GM21367 (cell line): ENCODE results near the gene RAB28.
A peak's percentile ranks its signal among the peaks of the same experiment; 100 is the strongest.

ENCODE experiments used
- ATAC-seq: cut with Tn5 transposase; IDR thresholded peaks from one replicate; pipeline ENCODE4 v1.9.1; 2021; ENCODE audit not compliant: unreplicated experiment

The RAB28 gene

DNA sequence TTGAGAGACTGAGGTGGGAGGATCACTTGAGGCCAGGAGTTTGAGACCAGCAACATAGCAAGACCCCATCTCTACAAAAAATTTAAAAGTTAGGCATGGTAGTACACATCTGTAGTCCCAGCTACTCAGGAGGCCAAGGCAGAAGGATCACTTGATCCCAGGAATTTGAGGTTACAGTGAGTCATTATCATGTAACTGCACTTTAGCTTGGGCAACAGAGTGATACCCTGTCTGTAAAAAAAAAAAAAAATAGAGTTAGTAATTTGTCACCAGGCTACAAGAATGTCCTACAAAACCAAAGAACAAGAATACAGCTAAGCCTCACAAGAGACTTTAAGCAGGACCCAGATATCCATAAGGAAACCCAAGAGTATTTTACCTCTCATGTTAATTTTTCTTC, 27.0 kb upstream of the RAB28 start:
- ATAC-seq: no peak

DNA sequence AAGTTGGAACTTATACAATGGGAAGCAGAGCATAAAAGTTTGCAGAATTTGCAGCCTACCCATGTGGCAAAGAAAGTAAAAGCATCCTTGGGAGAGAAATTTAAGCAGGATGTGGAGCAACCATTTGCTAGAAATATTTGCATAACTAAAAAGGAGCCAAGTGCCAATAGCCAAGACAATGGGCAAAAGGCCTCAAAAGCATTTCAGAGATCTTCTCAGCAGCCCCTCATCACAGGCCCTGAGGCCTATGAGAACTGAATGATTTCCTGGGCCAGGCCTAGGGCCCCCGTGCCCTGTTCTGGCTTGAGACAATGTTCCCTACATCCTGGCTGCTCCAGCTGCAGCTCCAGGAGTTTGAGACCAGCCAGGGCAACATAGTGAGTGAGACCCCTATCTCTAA, 25.3 kb upstream of the RAB28 start:
- no peak for ATAC-seq

DNA sequence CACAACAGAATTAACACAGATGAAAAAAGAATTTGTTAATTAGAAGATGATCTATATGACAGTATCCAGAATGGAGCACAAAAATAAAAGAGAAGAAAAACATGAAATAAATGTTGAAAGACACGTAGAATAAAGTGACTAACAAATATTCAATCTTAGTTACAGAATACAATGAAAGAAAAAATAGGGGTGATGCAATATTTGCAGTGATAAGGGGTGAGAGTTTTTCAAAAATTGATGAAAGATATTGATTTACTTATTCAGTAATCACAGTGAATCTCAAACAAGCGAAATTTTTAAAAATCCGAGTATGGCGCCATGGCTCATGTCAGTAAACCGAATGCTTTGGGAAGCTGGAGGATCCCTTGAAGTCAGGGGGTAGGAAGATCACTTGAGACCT, 20.2 kb upstream of the RAB28 start:
- no peak for ATAC-seq

DNA sequence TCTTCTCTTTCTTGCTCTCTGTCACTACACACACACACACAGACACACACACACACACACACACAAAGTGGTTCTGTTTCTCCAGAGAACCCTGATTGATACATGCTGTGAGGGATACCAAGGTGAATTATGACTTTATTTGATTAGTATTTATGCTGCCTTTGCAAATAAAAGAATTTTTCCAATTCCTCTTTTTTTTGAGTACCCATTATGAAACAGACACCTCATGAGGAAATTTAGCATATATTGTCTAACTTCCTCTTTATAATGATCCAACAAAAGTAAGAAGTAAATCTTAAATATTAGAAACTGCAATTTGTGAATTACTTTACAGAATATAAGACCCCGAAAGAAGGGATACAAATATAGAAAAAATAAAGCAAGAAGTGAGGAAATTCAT, 14.3 kb upstream of the RAB28 start:
- no peak for ATAC-seq

DNA sequence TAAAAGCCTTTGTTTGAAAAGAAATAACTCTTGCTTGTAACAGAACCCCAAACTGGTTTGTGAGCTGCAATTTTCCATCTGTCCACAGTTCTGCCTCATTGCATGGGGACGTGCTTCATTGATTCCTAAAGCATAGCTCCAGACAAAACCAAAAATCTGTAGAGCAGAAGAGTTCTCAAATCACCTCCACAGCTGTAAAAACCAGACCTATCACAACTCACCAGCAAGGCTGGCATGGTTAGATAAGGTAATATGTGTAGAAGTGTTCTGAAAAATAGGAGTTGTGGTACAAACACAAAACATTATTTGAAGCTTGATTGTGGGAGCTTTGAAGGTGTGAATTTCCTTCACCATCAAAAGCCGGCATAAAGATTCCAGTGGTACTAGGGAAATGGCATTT, 12.5 kb upstream of the RAB28 start:
- ATAC-seq: no peak

DNA sequence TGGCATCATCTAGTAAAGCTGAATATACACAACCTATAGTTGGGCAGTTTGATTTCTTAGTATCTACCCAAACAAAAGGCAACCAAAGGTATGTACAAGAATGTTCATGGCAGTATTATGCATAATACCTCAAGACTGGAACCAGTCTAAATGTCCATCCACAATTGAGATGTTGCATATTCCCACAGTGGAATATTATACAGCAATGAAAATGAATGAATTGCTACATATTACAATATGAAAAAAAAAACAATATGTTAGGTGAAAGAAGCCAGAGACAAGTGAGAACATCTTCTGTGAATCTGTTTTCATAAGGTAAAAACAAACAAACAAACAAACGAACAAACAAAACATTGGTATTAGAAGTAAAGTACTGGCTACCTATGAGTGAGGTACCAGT, 11.6 kb upstream of the RAB28 start:
- no peak for ATAC-seq

DNA sequence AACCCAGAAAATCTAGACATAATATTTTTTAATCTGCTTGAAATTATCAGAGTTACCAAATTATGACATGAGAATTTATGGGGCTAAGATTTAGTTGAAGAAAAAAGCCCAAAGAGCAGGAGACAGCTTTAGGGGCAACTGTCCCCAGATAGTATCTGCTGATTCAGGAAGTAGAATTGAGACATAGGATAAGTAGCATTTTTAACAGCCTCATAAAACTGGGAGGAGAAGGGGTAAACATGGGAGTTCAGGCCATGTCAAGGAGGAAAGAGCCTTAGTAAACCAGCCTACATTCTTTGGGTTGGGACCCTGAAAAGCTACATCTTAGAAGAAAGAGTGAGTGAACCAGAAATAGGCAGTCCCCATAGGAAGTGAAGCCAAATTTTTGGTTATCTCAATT, 9.7 kb upstream of the RAB28 start:
- ATAC-seq: no peak

DNA sequence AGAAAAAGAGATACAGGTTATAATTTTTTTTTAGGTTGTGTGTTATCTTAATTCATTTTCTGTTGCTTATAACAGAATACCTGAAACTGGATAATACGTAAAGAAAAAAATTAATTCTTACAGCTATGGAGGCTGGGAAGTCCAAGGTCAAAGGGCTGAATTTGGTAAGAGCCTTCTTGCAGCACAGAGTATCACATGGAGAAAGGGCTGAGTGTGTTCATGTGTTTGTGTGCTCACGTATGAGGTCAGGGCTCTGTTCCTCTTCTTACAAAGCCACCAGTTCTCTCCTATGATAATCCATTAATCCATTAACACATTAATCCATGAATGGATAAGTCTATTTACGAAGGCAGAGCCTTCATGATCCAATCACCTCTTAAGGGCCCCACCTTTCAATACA, 8.6 kb upstream of the RAB28 start:
- no peak for ATAC-seq

DNA sequence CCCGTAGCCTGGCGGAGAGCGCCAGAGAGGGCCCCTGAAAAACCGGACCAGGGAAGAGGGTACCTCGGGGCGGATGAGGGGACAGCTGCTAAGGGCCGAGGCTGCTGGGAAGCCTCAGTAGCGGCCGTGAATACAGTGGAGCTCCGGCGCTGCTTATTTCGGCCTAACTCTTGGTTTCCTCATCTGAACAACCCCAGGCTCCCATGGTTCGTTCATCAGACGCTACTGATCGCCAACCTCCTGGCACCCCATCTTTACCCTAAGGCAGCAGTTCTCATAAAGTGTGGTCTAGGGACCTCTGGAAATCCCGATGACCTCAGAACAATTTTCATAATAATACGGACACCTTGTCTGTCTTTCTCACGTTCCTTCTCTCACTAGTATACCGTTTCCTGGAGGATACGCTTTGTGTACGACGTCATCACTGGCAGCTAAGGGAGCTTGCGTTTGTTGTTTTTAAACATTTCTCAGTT, 645 bp upstream of the RAB28 start:
- ATAC-seq: peak; percentile 29

DNA sequence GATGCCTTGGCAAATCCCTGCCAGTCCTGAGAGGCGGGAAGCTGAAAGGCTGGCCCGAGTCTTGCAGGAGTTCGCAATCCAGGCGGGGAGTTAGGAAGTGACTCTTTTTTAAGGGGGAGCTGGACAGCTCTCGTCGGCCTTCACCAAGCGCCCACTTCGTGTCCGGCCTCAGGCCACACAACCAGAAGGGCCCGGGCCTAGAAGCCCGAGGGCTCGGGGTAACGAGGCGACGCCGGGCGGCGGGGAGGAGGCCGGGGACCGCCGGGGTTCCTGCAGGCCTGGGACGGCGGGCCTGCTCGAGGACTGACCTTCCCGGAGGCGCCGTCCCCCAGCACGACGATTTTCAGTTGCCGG, 395 bp downstream of the RAB28 start:
- ATAC-seq: peak; percentile 13

DNA sequence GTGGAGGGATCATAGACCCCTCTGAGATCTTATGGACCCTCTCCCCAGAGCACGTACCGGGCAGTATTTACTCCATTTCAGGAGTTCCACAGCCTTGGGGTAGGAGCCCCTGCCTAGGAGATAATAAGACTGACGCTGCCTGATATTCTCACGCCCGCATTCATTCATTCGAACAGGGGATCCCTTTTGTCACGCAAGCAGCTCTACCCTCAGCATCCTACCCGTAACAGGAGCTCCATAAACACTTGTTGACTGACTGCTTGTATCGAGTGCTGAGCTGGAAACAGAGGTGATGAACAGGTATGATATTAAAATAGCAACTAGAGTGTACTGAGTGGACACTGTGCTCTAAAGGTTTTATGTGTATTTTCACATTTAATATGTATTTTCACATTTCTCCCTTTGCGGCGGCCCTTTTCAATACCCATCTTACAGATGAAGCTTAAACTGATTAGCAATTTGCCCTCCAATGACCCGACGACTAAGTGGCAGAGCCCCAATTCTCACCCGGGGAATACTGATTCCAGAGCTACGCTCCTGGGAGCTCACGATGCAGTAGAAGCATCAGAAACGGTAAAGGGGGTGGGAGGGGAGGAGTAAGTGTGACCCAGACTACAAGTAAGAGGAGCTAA, 888 bp downstream of the RAB28 start:
- peak; percentile 3 for ATAC-seq

DNA sequence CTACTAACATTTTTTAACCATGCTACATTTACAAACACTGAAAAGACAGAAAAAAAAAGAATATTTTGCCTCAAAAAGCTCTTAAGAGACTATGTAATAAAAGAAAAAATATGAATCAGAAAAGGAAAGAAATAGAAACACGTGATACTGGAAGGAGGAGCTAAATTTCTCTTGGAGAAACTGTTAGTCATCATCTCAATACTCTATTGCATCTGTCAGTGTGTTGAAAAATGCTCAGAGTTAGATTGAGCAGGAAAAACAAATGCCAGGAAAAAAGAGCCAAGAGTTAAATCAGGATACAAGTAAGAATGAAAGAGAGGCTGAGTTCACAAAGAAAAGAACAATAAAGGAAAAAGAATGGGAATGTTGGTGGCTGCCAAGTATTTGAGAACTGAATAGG, 2.6 kb downstream of the RAB28 start:
- no peak for ATAC-seq

DNA sequence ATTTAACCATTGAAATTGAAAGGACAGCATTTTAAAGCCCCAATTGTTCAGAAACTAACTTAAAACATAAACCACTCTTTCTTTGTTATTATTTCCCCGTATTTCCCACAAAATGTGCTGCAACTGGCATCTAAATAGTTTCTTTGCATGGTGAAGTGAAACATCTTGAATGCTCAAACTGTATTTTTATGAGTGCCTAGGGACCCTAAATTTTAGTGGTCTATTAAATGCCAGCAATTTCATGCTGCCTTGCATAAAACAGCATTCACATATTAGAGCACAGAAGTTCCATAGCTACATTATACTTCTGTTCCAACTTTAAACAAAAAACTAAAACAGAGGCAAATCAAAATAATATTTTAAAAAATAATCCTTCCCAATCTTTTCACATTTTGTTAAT, 5.4 kb downstream of the RAB28 start:
- ATAC-seq: no peak

DNA sequence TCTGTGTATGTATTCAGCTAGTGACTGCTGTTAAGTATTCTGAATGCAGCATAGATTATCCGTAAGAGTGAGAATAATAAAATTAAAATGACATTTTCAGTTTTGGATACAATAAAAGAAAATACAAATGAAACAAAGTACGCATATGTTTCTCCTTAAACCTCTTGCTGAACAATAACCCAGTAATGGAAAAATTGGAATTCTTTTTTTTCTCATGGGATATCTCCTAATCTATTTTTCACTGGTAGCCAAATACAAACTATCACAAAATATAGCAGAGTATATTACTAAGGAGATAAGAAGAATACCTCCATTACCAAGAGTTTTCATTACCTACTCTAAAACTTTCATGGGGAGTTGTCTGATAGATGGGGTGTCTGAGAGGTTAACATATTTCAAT, 6.0 kb downstream of the RAB28 start:
- no peak for ATAC-seq

DNA sequence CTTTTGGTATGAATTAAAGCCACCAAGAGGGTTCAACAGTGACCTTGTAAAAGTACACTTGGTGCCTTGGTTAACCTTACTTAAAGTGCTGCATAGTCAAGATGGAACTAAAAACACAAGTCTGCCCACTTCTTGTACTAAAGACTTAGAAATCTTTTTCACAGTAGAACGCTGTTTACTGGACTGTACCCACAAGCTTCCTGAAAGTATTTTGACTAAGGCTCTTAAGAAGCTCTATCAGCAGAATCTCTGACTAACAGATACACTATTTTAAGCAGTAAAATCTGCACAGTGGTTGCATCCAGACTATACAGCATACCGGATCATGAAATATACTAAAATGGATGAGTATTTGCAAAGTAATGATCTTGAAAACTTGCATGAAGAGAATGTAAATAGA, 7.2 kb downstream of the RAB28 start:
- peak; percentile 69 for ATAC-seq

DNA sequence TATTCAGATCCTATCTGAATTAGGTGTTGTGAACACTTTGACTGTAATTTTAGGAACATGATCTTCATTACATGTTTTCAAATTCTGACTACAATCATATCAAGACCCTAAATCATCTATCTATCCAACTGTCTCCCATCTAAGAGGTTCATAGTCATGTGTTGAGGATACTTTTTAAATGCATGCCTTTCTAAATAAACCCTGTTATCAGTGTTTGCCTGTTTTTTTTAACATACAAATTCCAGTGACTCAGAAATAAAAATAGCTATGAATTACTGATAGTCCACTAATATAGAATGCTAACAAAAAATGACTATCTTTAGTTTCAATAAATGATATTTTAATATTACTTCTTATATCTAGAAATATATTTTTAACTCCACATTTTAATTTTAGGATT, 8.0 kb downstream of the RAB28 start:
- no peak for ATAC-seq

DNA sequence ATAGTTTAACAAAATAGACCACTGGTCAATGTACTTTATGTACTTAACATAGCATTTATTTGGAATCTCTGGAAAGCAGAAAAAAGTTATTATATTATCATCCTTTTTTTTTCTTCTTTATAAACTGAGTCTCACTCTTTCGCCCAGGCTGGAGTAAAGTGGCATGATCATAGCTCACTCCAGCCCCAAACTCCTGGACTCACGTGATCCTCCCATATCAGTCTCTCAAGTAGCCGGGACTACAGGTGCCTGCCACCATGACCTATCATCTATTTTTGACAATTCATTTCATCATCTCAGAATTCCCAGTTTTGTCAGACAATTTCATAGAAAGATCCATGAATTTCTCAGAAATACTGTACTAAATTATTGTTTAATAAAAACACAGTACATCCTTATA, 12.7 kb downstream of the RAB28 start:
- no peak for ATAC-seq

DNA sequence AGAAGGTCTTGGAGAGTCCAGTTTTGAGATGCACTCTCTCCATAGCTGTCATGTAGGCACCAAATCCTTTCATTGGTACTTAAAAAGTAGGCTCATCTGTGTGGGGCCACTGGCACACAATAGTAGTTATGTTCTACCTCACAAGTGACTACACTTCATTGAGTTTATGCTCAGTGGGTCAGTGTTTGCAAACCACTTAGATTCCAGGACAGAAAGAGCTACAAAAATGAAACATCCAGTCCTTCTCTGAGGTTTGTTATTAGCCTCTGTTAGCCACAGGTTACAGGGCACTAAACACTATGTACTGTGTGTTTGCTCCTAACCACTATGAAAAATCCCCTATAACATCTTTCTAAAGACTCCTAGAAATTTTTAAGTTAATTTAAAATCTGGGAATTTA, 13.8 kb downstream of the RAB28 start:
- ATAC-seq: no peak

DNA sequence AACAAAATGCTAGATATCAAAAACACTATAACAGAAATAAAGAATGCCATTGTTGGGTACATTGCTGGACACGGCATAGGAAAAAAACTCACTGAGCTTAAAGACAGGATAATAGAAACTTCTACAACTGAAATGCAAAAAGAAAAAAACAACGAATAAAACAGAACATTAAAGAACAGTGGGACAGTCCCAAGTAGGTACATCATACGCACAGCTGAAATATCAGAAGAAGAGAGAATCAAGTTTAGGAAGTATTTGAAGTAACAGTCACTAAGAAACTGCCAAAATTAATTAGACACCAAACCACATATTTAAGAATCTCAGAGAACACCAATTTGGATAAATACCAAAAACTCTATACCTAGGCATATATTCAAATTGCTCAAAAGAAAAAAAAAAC, 19.2 kb downstream of the RAB28 start:
- ATAC-seq: no peak

DNA sequence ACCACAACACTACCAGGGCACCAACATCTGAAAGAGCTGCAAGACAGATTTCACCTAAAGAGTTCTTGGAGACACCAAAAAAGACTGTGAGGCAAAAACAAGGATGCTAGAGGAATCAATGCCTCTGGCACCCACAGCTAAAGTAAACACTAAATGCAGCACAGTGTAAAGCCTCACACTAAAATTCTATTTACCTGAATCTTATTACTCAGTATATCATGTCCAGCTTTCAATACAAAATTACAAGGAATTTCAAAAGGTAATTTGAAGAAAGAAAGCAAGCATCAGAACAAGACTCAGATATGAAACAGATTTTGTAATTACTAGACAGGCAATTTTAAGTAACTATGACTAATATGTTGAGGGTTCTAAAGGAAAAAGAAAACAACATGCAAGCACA, 19.6 kb downstream of the RAB28 start:
- no peak for ATAC-seq

DNA sequence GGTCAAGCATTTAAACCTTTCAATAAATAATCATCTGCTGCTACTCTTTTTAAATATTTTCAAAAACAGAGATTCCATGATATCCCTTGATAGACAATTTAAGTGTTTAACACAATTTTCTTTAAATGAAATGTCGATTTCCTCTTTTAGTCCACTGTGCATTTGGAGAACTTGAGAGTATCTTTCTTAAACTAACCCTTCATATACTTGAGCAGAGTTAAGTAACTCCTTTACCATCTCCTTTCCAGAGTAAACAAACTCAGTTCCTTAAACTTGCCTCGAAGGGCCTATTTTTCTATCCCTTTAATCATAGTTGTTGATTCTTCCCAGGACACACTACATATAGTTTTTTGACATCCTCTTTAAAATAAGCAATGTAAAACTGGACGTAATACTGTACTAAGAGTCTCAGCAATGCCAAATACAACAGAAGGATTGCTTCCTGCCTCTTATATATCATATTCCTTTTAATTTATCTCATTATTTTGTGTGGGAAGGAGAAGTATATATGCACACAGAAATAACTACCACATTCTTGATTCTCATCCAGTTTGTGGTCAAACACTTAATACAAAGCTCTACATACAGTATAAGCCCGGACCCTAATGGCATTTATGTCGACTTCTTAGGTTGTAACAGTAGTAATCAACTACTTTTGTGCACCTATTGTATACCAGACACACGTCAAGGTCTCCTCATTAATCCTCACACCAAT, 22.8 kb downstream of the RAB28 start:
- no peak for ATAC-seq

DNA sequence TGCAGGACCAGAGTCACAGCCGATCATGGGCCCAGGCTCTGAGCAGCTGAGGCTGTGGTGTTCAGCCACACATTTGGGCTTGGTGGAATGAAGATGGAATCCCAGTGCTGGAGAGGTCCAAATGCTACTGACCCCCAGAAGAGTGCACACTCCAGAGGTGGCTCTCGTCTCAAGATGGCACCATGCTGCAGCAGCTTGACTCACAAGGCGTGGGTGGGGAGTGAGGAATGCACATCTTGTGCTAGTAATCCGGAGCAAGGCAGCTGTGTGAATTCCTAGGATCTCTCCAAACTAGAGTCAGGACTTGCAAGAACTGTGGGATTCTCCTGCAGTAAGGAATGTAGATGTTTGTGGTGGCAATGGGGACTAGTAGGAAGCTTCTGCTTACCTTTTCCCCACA, 28.7 kb downstream of the RAB28 start:
- ATAC-seq: no peak

DNA sequence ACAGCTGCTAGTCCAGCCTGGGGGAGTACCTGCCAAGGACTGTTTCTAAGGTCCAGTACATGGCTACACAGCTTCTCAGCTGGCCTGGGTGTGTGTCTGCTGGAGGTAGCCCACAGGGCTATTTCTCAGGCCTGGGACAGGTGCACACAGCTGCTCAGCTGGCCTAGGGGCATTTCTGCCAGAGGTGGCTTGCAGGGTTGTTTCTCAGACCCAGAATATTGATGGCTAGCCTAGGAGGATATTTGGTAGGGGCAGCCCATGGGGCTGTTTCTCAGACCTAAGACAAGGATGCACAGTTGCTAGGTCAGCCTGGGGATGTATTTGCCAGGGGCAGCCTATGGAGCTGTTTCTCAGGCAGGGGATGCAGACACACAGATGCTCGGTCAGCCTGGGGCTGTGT, 29.4 kb downstream of the RAB28 start:
- no peak for ATAC-seq
